K562 (cell line): ENCODE measurements around the gene LAMA5. TPM values are rescaled to one million over a fixed set of nuclear protein-coding genes. Genes with fewer than 3 reads are reported as not detected.

Source experiments
- CEBPG ChIP-seq, 3 experiments: fragments of 200-800 bp in 1 of 3; sonication (Bioruptor generic) in 1 of 3; sonication (generic) in 1 of 3; formaldehyde crosslinking in 1 of 3; IDR thresholded peaks in 2 of 3; conservative IDR thresholded peaks in 1 of 3; 2 replicates each; pipeline versions ENCODE4 v1.6.1 to v1.8.0; 2016 to 2022; ENCODE audit warnings: missing compliant biosample characterization in 2 of 3, missing genetic modification characterization in 2 of 3, mild to moderate bottlenecking in 1 of 3, missing genetic modification reagents in 1 of 3
- KDM1A ChIP-seq, 2 experiments: fragments of 450-650 bp; IDR thresholded peaks; 2 replicates each; pipeline ENCODE4 v1.6.1; 2016; ENCODE audit warnings: mild to moderate bottlenecking in 2 of 2
- LEF1 ChIP-seq: fragments of 450-650 bp; IDR thresholded peaks from 2 replicates; pipeline ENCODE4 v1.6.1; 2016; ENCODE audit warnings: mild to moderate bottlenecking
- NCOR1 ChIP-seq: fragments of 450-650 bp; IDR thresholded peaks from 2 replicates; pipeline ENCODE4 v1.6.1; 2016; ENCODE audit warnings: mild to moderate bottlenecking, moderate library complexity
- NR2C1 ChIP-seq, 2 experiments: fragments of 450-650 bp; IDR thresholded peaks; 2 replicates each; pipeline ENCODE4 v1.6.1; 2017; ENCODE audit warnings: mild to moderate bottlenecking in 2 of 2, antibody characterized with exemption in 1 of 2, inconsistent platforms in 1 of 2, missing compliant biosample characterization in 1 of 2, missing genetic modification characterization in 1 of 2
- RBBP5 ChIP-seq: fragments of 200-600 bp; sonication (generic); IDR thresholded peaks from 2 replicates; pipeline ENCODE4 v1.6.1; 2012; ENCODE audit warnings: borderline replicate concordance, mild to moderate bottlenecking, low read length, control low read depth, inconsistent platforms; ENCODE audit not compliant: insufficient read depth, poor library complexity, severe bottlenecking
- SIN3A ChIP-seq, 2 experiments: fragments of 150-350 bp in 1 of 2; IDR thresholded peaks; 2 replicates each; pipeline ENCODE4 v1.6.1; 2011 to 2016; ENCODE audit warnings: borderline replicate concordance in 2 of 2, low read depth in 2 of 2, low read length in 2 of 2, mild to moderate bottlenecking in 2 of 2, moderate library complexity in 2 of 2; ENCODE audit not compliant: control insufficient read depth in 1 of 2
- ZNF41 ChIP-seq: fragments of 250-450 bp; sonication (Bioruptor Pico); conservative IDR thresholded peaks from 2 replicates; pipeline ENCODE4 v1.4.0; 2020; ENCODE audit warnings: mild to moderate bottlenecking
- ZNF707 ChIP-seq: fragments of 250-450 bp; sonication (Bioruptor Pico); conservative IDR thresholded peaks from 2 replicates; pipeline ENCODE4 v1.8.0; 2022; ENCODE audit warnings: inconsistent platforms, mild to moderate bottlenecking, moderate library complexity
- polyA plus RNA-seq, 8 experiments: library from polyadenylated mRNA; depleted of rRNA in 4 of 8; stranded (reverse) in 5 of 8; unstranded in 3 of 8; fragments of >200 nt; fragmentation: Nextera tagmentation in 2 of 8; fragmentation: Illumina TruSeq in 1 of 8; extraction: Ambion mirVana in 2 of 8; extraction: Trizol in 1 of 8; gene quantifications; 2 replicates each; pipeline versions ENCODE4 v1.2.1 to v1.2.3, GENCODE V29; 2011 to 2014; ENCODE audit warnings: inconsistent platforms in 1 of 8, missing spikeins in 1 of 8
- total RNA-seq, 7 experiments: library from RNA; depleted of rRNA in 6 of 7; stranded (reverse); fragments of >200 nt in 6 of 7; fragmentation: Illumina TruSeq in 2 of 7; extraction: Trizol in 2 of 7; gene quantifications; 2 replicates each; pipeline versions ENCODE4 v1.2.1 to v1.2.3, GENCODE V29; 2011 to 2021; ENCODE audit warnings: low replicate concordance in 1 of 7
- TF ChIP-seq, protein P1 (sequence below), 2 experiments: fragments of 450-650 bp; conservative IDR thresholded peaks; 2 replicates each; pipeline ENCODE4 v1.6.1; 2017; ENCODE audit warnings: mild to moderate bottlenecking in 2 of 2, moderate library complexity in 2 of 2
- TF ChIP-seq, protein P2 (sequence below): sonication (generic); formaldehyde crosslinking; IDR thresholded peaks from 2 replicates; pipeline ENCODE4 v1.8.1; 2023; ENCODE audit warnings: mild to moderate bottlenecking, missing genetic modification reagents
- TF ChIP-seq, protein P3 (sequence below): fragments of 450-650 bp; IDR thresholded peaks from 2 replicates; pipeline ENCODE4 v1.6.1; 2016; ENCODE audit warnings: mild to moderate bottlenecking
- TF ChIP-seq, protein P4 (sequence below): fragments of 450-650 bp; formaldehyde crosslinking; IDR thresholded peaks from 2 replicates; pipeline ENCODE4 v1.4.0; 2022; ENCODE audit warnings: missing genetic modification characterization
- TF ChIP-seq, protein P5 (sequence below): fragments of 250-450 bp; sonication (Bioruptor Pico); IDR thresholded peaks from 2 replicates; pipeline ENCODE4 v1.5.0; 2021; ENCODE audit warnings: mild to moderate bottlenecking, moderate library complexity

Gene LAMA5
- total and polyA plus RNA-seq, 9 of the 15 experiments (the other 6 are each of a cell fraction or from before 2014, with no cell fraction given) = 0.31 to 101 (median 7.8) TPM

DNA sequence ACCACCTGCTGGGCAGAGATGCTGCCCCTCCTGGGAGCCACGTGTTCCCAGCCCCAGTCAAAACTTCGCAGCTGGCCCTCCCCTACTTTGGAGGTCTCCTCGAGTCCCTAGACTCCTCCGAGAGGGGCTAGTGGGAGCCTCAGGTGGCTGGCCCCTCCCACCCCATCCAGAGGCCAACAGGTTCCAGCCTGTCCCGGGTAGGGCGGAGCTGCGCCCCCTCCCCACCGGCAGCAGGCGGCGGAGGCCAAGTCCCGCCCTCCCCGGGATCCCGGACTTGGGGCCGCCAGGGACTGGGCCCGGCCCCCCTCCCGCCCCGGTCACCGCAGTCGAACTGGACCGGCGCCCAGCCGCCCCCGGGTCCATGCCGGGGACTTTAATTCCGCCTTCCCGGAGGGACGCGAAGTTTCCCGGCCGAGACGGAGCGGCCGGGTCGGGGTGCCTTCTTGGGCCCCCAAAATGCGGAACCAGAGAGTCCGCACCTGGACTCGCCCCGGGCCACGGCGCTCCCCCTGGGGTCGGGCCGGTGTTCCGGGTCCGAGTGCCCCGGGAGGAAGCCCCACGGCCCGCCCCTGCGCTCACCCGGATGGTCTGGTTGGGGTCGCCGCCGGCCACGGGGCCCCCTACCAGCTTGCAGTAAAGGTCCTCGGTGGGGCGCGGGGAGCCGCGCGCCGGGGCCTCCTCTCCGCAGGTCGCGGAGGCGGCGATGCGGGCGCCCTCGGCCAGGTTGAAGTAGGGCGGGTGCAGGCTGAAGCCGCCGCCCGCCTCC lies 559 bp downstream of the LAMA5 start (continued):
- TF ChIP-seq, protein P1, sequence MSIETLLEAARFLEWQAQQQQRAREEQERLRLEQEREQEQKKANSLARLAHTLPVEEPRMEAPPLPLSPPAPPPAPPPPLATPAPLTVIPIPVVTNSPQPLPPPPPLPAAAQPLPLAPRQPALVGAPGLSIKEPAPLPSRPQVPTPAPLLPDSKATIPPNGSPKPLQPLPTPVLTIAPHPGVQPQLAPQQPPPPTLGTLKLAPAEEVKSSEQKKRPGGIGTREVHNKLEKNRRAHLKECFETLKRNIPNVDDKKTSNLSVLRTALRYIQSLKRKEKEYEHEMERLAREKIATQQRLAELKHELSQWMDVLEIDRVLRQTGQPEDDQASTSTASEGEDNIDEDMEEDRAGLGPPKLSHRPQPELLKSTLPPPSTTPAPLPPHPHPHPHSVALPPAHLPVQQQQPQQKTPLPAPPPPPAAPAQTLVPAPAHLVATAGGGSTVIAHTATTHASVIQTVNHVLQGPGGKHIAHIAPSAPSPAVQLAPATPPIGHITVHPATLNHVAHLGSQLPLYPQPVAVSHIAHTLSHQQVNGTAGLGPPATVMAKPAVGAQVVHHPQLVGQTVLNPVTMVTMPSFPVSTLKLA (conservative IDR thresholded peaks at IDR 0.05) = peak; percentile 80 to 82
- TF ChIP-seq, protein P2, sequence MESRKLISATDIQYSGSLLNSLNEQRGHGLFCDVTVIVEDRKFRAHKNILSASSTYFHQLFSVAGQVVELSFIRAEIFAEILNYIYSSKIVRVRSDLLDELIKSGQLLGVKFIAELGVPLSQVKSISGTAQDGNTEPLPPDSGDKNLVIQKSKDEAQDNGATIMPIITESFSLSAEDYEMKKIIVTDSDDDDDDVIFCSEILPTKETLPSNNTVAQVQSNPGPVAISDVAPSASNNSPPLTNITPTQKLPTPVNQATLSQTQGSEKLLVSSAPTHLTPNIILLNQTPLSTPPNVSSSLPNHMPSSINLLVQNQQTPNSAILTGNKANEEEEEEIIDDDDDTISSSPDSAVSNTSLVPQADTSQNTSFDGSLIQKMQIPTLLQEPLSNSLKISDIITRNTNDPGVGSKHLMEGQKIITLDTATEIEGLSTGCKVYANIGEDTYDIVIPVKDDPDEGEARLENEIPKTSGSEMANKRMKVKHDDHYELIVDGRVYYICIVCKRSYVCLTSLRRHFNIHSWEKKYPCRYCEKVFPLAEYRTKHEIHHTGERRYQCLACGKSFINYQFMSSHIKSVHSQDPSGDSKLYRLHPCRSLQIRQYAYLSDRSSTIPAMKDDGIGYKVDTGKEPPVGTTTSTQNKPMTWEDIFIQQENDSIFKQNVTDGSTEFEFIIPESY (CRISPR knock-in tag) = no peak
- TF ChIP-seq NCOR1 (no peak), RBBP5 (peak; percentile 51), NR2C1 (IDR thresholded peaks at IDR 0.05) (no peak), NR2C1 (tag; IDR thresholded peaks at IDR 0.05) (no peak), ZNF41 (CRISPR knock-in tag) (no peak), KDM1A (IDR thresholded peaks at IDR 0.05) (no peak), SIN3A (IDR thresholded peaks at IDR 0.05; ENCODE audit: borderline replicate concordance in 2 of 2, control insufficient read depth in 1 of 2, low read depth in 2 of 2, low read length in 2 of 2) (peak in 1 of 2 experiments; percentile 2; a peak in 1 of 4 replicates), CEBPG (CRISPR knock-in tag; IDR thresholded peaks at IDR 0.05) (no peak), CEBPG (tag; conservative IDR thresholded peaks at IDR 0.05 in 1 of 2, IDR thresholded peaks at IDR 0.05 in 1 of 2) (no peak), ZNF707 (CRISPR knock-in tag) (no peak), LEF1 (no peak)
- TF ChIP-seq, protein P3, sequence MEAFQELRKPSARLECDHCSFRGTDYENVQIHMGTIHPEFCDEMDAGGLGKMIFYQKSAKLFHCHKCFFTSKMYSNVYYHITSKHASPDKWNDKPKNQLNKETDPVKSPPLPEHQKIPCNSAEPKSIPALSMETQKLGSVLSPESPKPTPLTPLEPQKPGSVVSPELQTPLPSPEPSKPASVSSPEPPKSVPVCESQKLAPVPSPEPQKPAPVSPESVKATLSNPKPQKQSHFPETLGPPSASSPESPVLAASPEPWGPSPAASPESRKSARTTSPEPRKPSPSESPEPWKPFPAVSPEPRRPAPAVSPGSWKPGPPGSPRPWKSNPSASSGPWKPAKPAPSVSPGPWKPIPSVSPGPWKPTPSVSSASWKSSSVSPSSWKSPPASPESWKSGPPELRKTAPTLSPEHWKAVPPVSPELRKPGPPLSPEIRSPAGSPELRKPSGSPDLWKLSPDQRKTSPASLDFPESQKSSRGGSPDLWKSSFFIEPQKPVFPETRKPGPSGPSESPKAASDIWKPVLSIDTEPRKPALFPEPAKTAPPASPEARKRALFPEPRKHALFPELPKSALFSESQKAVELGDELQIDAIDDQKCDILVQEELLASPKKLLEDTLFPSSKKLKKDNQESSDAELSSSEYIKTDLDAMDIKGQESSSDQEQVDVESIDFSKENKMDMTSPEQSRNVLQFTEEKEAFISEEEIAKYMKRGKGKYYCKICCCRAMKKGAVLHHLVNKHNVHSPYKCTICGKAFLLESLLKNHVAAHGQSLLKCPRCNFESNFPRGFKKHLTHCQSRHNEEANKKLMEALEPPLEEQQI = no peak
- TF ChIP-seq, protein P4, sequence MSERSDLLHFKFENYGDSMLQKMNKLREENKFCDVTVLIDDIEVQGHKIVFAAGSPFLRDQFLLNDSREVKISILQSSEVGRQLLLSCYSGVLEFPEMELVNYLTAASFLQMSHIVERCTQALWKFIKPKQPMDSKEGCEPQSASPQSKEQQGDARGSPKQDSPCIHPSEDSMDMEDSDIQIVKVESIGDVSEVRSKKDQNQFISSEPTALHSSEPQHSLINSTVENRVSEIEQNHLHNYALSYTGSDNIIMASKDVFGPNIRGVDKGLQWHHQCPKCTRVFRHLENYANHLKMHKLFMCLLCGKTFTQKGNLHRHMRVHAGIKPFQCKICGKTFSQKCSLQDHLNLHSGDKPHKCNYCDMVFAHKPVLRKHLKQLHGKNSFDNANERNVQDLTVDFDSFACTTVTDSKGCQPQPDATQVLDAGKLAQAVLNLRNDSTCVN (CRISPR knock-in tag) = no peak
- TF ChIP-seq, protein P5, sequence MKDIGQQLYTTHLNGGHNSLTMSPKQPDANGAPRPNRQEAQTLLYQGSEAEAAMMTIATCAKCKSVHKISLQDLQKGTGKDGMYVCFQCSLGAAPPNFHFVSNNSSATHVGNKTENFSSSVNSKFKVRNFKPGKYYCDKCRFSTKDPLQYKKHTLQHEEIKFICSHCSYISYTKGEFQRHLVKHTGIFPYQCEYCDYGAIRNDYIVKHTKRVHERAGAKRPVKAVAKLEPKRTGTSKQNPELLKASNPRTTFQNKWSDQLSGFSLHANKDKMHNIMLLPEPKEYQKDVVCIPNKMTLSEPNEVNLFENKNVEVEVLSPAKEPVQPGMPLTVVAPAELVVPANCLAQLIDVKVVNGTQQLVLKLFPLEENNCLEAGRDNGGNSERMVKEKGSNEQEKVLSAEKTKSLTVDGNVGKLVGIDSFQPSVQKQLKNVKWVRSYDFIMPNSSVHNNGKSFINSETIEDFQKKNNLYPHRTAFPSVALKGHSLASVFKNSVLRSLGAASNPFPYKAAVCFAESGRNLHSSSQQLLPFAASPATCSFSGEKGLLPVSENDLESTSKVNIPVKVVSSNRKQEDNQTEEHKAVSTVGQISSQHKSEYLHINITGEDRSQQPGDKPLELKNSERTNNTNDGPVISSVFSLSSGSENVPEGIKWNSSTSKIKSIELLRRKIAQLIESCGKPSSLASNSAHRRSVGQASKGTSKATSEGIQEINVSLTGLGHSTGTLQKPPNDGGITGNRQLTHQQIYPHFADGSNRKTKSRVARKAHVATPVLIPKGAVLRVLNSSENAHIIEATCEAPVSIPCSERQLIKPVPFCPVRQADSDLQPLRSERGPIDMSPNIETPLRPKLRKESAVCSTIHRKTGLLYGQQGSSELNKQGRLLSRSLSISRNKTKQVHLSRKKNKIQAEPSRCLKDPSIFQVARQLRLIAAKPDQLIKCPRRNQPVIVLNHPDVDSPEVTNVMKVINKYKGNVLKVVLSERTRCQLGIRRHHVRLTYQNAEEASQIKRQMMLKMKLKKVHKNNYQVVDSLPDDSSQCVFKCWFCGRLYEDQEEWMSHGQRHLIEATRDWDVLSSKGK (CRISPR knock-in tag) = no peak
